ENCODE data around the gene CEP72. TPM values are rescaled to one million over a fixed set of nuclear protein-coding genes. Genes with fewer than 3 reads are reported as not detected.

CEP72 gene
- 24.8 and 26.7 TPM in 2 replicates for total RNA-seq (2021)
- long read RNA-seq, transcript CEP72-201 (12 exons, 2,434 nt): major isoform, 180 of 199 reads
- long read RNA-seq, partial matches to known transcripts: 6 of 199 reads
- long read RNA-seq, other reads (novel, unspliced or antisense): 13 of 199 reads

- Histone ChIP-seq H2AFZ (ENCODE audit: low read length) (no peak within 1 kb of the TSS), H3K56ac (ENCODE audit: insufficient read length, low read depth, low read length) (no peak within 1 kb of the TSS), H3K79me1 (ENCODE audit: insufficient read depth, low read depth, low read length, poor library complexity, severe bottlenecking) (peaks cover 8% of the 10 kb centered on the region), H3K4ac (ENCODE audit: low read depth, low read length) (no peak within 1 kb of the TSS), H3T11ph (ENCODE audit: low read length) (no peak within 1 kb of the TSS), H3K9me3 (ENCODE audit: control insufficient read depth, low read depth, low read length) (no peaks in the 10 kb centered on the region), H2BK5ac (ENCODE audit: insufficient read length, low read length) (no peak within 1 kb of the TSS), H3K4me1 (ENCODE audit: insufficient read depth, low read length) (no peaks in the 10 kb centered on the region; the same call in 1 of the 2 replicates), H3K9ac (ENCODE audit: extremely low read depth, insufficient read length, low read length) (no peak within 1 kb of the TSS), H3K79me2 (ENCODE audit: insufficient read depth, low read length) (peaks cover 16% of the 10 kb centered on the region), H4K8ac (replicated peaks; ENCODE audit: insufficient read length, low read depth, low read length) (no peak within 1 kb of the TSS), H2AK5ac (ENCODE audit: insufficient read length, low read length) (no peak within 1 kb of the TSS), H4K20me1 (ENCODE audit: control insufficient read depth, insufficient read depth, insufficient read length) (no peaks in the 10 kb centered on the region), H2BK12ac (ENCODE audit: insufficient read length, low read depth, low read length) (no peak within 1 kb of the TSS), H2BK20ac (ENCODE audit: low read depth, low read length, poor library complexity, severe bottlenecking) (no peak within 1 kb of the TSS), H3K23me2 (ENCODE audit: insufficient read length, low read depth, low read length, poor library complexity, severe bottlenecking) (no peaks in the 10 kb centered on the region), H2BK15ac (ENCODE audit: low read depth, low read length) (no peak within 1 kb of the TSS), H4K5ac (ENCODE audit: insufficient read length, low read depth, low read length) (no peak within 1 kb of the TSS), H3K27me3 (ENCODE audit: insufficient read depth, low read length) (0 out of 2 replicates have a peak, but pooled peaks cover 3% of the 10 kb centered on the region), H3K18ac (ENCODE audit: insufficient read length, low read depth, low read length) (peak within 1 kb of the TSS; percentile 50), H3K27ac (ENCODE audit: insufficient read length, low read depth, low read length) (no peak within 1 kb of the TSS), H4K91ac (ENCODE audit: insufficient read length, low read depth, low read length) (no peak within 1 kb of the TSS), H2BK120ac (ENCODE audit: low read depth, low read length, poor library complexity, severe bottlenecking) (no peak within 1 kb of the TSS), H3K4me2 (ENCODE audit: insufficient read depth, insufficient read length, low read length) (peak within 1 kb of the TSS; percentile 66), H3K14ac (ENCODE audit: insufficient read depth, low read length) (peak within 1 kb of the TSS; percentile 55; the same call in 1 of the 2 replicates), H3K23ac (ENCODE audit: insufficient read length, low read depth, low read length) (no peak within 1 kb of the TSS)
- Mint-ChIP-seq H3K4me3 (peak within 1 kb of the TSS; percentile 88 to 94), H3K36me3 (ENCODE audit: insufficient read depth in 1 of 3, low read depth in 3 of 3) (peaks cover 20 to 31% (median 23%) of the 10 kb centered on the region in 3 experiments), H3K9me3 (peaks cover 4 to 10% of the 10 kb centered on the region in 2 experiments), H3K4me1 (peaks cover 20 to 27% of the 10 kb centered on the region in 2 experiments), H3K27me3 (ENCODE audit: low read depth) (peaks cover 13% of the 10 kb centered on the region), H3K27ac (peak within 1 kb of the TSS; percentile 46 to 81 (median 46))
- no peak for TF ChIP-seq CTCF (conservative IDR thresholded peaks at IDR 0.05)
- peak; percentile 90 for DNase-seq
- WGBS (ENCODE audit: extremely low coverage, insufficient read length, low lambda C conversion rate): no CpG with 5 or more reads among the region's 72 CpGs
Observed at GRCh38 chr5:611731-612486, at the start of gene CEP72. Gene CEP72, plus strand, starts transcription at chr5:612340. Its CDS starts 22 bp downstream, at chr5:612362.

Data from H9 (cell line).